Dendritic cell treated with granulocyte-macrophage colony-stimulating factor and Interleukin-4, amounts not matched to agents 40 ng/mL and 50 ng/mL, for 4 days (primary cell): ENCODE results near the gene CD300LG.
A peak's percentile ranks its signal among the peaks of the same experiment; 100 is the strongest.
"Not testable (repeated sequence)": the region's sequence is repeated elsewhere in the genome, so short reads cannot be mapped to it uniquely, and the experiment has no call there.

ENCODE experiments used
- H3K27ac Mint-ChIP-seq: one replicate; pipeline ENCODE4 v1.8.0; 2022; ENCODE audit warnings: mild to moderate bottlenecking, mixed read lengths
- H3K27me3 Mint-ChIP-seq: one replicate; pipeline ENCODE4 v1.8.0; 2022; ENCODE audit warnings: mild to moderate bottlenecking, mixed read lengths
- H3K36me3 Mint-ChIP-seq: one replicate; pipeline ENCODE4 v1.8.0; 2022; ENCODE audit warnings: low read depth, mixed read lengths
- H3K4me1 Mint-ChIP-seq: one replicate; pipeline ENCODE4 v1.8.0; 2022; ENCODE audit warnings: low read depth, mixed read lengths
- H3K4me3 Mint-ChIP-seq: one replicate; pipeline ENCODE4 v1.8.0; 2022; ENCODE audit warnings: mild to moderate bottlenecking, moderate library complexity, mixed read lengths
- H3K9me3 Mint-ChIP-seq: one replicate; pipeline ENCODE4 v1.8.0; 2022; ENCODE audit warnings: mixed read lengths
- intact Hi-C: fragments of 100-400 bp; cut with micrococcal nuclease; formaldehyde crosslinking; loops from one replicate; pipeline ENCODE4 v1.15.0; 2022

The CD300LG gene

DNA sequence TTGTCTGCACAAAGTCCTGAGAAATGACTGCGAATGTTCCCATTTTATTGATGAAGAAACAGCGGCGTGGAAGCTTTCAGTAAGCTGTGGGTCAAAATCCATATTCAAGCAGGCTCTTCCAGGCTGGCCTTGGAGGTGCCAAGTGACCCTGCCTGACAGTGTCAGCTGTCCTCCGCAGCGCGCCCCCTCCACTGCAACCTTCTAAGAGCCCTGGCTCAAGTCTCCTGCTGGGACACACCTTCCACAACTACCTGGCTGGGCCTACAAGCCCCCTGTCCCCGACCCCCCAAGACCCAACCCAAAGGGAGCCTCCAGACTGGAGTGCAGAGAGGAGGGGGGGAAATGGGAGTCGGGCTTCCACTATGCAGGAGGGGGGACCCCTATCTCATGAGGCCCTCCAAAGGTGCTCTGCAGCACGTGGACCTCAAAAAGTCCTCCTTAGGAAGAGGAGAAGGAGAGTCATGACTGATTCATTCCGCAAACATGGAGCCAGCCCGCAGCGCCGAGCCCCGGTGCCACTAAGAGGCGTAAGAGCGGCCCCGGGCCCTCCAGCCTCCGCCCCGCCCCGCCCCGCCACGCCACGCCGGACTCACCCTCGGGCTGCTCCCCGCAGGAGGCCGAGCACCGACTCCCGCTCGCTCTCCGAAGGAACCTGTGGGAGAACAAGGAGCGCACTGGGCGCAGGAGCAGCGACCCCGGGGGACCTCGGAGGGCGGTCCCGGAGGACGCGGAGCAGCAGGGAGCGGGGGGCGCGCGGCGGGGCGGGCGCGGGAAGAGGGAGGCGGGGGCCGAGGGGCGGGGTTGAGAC is 14.6 kb upstream of the CD300LG start:
- intact Hi-C loops: loop anchor here (5.0 kb wide), 1 partner anchor 55 kb away; the partner anchor contains the start of gene DUSP3
- Mint-ChIP-seq H3K27ac (peak overlapping the region; percentile 37), H3K4me1 (peaks cover 29% of the 10 kb centered on the region), H3K36me3 (peaks cover 22% of the 10 kb centered on the region), H3K4me3 (peak overlapping the region; percentile 68), H3K27me3 (peaks cover 32% of the 10 kb centered on the region), H3K9me3 (no peaks in the 10 kb centered on the region)

DNA sequence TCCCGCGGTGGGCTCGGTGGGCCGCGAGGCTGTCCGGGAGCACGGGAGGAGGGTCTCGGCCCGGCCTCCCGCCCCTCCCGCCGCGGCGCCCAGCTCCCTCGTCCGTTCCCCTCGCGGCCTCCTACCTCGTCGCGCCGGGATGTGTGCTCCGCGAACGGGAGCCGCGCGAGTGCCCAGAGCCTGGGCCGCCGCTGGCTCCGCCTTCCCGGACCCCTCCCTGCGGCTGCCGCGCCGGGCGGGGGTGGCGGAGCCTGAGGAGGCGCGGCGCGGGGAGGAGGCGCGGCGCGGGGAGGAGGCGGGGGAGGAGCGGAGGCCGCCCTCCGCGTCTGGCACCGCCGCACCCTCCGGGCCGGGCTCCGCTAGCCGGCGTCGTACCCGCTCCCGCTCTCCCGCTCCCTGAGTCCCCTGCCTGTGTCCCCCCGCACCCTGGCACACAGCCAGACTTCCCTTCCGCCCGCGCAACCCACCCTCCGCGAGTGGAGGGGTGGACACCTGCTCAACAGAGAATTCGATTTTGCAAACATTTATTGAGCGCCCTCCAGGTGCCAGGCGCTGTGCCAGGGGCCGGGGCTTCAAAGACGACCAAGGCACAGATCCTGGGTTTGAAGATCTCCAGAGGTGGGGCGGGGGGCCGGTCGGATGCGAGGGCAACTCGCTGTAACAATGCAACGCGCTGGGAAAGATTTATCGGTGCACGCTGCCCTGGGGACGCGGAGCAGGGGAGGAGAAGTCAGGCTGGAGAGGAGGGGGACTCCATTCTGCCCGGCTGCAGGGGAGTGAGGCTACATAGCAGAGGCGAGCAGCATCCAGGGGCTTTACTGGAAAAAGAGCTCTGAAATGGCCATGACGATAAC is 13.8 kb upstream of the CD300LG start, which contains the start of gene MPP3:
MPP3 (minus strand) TSS at position 171 of the 854 bp plus-strand sequence. CDS start 1,240 bp downstream, outside the sequence.
- H3K4me1 Mint-ChIP-seq: peaks cover 29% of the 10 kb centered on the region
- intact Hi-C loops: loop anchor here (5.0 kb wide), 1 partner anchor 56 kb away; the partner anchor contains the start of gene DUSP3
- peaks cover 34% of the 10 kb centered on the region for H3K27me3 Mint-ChIP-seq
- peak within 1 kb of the TSS; percentile 74 for H3K4me3 Mint-ChIP-seq
- H3K36me3 Mint-ChIP-seq: peaks cover 14% of the 10 kb centered on the region
- peak within 1 kb of the TSS; percentile 37 for H3K27ac Mint-ChIP-seq
- no peaks in the 10 kb centered on the region for H3K9me3 Mint-ChIP-seq

DNA sequence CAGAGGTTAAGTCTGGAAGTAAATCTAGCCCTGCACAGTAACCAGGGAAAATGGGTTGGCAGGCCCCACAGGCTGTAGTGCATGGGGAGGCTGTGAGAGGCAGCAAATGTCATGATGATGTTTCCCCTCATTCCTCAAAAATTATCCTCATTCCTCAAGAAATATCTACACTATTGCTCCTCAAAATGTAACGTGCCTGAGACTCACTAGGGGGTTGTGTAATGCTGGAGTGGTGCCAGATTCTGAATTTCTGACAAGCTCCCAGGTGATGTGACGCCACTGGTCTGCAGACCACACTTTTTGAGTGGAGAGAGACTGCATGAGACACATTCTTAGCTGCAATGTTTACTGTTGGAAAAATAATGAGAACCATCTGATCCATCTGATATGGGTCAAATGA is 12.9 kb upstream of the CD300LG start:
- peaks cover 11% of the 10 kb centered on the region for H3K36me3 Mint-ChIP-seq
- H3K4me3 Mint-ChIP-seq: no peak overlapping the region
- no peaks in the 10 kb centered on the region for H3K9me3 Mint-ChIP-seq
- peaks cover 29% of the 10 kb centered on the region for H3K4me1 Mint-ChIP-seq
- peaks cover 39% of the 10 kb centered on the region for H3K27me3 Mint-ChIP-seq
- intact Hi-C loops: loop anchor here (5.0 kb wide), 1 partner anchor 57 kb away; the partner anchor contains the start of gene DUSP3
- no peak overlapping the region for H3K27ac Mint-ChIP-seq

DNA sequence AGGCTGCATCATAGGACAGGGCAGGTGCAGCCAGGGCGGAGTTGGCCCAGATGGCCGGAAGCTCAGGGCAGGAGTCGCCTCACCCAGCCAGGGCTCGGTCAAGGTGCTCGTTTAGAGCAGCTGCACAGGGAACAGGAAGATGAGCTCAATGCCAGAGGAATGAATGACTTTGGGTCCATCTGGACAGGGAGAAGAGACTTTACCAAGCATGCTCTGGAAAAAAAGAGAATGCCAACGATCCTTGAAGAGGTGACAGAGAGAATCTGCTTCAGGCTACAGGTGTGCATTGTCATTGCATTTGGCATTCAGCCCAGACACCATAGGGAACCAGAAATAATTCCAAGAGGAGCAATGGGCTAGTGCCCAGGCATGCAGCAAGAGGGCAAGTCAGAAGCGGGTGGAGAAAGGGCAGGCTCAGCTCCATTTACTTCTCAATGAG is 7.3 kb upstream of the CD300LG start:
- H3K36me3 Mint-ChIP-seq: no peaks in the 10 kb centered on the region
- no peak overlapping the region for H3K27ac Mint-ChIP-seq
- intact Hi-C loops: no loop called here
- H3K4me3 Mint-ChIP-seq: no peak overlapping the region
- peaks cover 41% of the 10 kb centered on the region for H3K27me3 Mint-ChIP-seq
- no peaks in the 10 kb centered on the region for H3K9me3 Mint-ChIP-seq
- H3K4me1 Mint-ChIP-seq: peaks cover 10% of the 10 kb centered on the region

DNA sequence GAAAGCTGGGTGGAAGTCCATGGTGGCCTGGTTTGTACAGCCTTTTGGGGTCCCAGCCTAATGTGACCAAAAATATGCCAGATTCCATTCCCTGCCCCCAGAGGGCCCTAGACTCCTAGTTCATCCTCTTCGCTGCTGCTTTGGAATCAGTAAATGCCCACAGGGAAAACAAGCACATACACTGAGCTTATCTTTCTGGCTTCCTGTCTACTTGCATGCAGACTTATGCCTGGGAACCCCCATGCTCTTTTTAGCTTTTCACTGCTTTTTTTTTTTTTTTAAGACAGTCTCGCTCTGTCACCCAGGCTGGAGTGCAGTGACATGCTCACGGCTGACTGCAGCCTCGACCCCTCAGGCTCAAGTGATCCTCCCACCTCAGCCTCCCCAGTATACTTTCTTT is 6.2 kb upstream of the CD300LG start:
- intact Hi-C loops: no loop called here
- peaks cover 34% of the 10 kb centered on the region for H3K27me3 Mint-ChIP-seq
- no peak overlapping the region for H3K4me3 Mint-ChIP-seq
- H3K36me3 Mint-ChIP-seq: no peaks in the 10 kb centered on the region
- H3K4me1 Mint-ChIP-seq: peaks cover 13% of the 10 kb centered on the region
- H3K27ac Mint-ChIP-seq: no peak overlapping the region
- no peaks in the 10 kb centered on the region for H3K9me3 Mint-ChIP-seq

DNA sequence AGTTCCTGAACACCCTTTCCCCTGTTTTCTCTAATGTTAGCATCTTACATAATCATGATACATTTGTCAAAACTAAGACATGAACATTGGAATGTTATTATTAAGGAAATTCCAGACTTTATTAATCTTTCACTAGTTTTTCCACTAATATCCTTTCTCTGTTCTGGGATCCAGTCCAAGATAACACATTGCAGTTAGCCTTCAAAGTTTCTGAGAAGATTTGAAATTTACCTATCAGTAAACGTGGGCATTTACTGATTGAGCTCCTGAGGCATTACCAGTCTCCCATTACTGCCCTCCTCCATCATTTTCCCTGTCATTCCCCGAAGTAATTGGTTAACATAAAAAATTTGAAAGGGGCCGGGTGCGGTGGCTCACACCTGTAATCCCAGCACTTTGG is 5.7 kb upstream of the CD300LG start:
- Mint-ChIP-seq H3K4me1 (peaks cover 17% of the 10 kb centered on the region), H3K27ac (no peak overlapping the region), H3K4me3 (no peak overlapping the region), H3K9me3 (no peaks in the 10 kb centered on the region), H3K27me3 (peaks cover 33% of the 10 kb centered on the region), H3K36me3 (no peaks in the 10 kb centered on the region)
- intact Hi-C loops: no loop called here

DNA sequence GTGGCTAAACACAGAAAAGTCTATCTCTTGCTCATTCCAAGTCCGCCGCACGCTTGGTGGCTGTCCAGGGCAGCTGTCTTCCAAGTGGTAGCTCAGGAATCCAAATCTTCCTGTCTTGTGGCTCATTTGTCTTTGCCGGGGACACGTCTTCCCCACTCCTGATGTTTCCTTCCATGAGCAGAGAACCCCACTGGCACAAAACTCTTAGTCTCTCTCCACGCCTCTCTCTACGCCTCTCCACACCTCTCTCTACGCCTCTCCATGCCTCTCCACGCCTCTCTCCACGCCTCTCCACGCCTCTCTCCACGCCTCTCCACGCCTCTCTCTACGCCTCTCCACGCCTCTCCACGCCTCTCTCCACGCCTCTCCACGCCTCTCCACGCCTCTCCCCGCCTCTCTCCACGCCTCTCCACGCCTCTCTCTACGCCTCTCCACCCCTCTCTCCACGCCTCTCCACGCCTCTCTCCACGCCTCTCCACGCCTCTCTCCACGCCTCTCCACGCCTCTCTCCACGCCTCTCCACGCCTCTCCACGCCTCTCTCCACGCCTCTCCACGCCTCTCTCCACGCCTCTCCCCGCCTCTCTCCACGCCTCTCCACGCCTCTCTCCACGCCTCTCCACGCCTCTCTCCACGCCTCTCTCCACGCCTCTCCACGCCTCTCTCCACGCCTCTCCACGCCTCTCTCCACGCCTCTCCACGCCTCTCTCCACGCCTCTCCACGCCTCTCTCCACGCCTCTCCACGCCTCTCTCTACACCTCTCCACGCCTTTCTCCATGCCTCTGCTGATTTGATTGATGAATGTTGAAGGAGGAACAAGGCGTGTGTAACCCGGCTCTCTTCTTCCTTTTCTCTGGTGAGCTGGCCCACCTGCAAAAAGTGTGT is 4.6 kb upstream of the CD300LG start:
- H3K4me3 Mint-ChIP-seq, H3K9me3 Mint-ChIP-seq, H3K27ac Mint-ChIP-seq, H3K36me3 Mint-ChIP-seq, intact Hi-C loops: not testable (repeated sequence)
- H3K4me1 Mint-ChIP-seq: peaks cover 28% of the 10 kb centered on the region
- H3K27me3 Mint-ChIP-seq: peaks cover 33% of the 10 kb centered on the region

DNA sequence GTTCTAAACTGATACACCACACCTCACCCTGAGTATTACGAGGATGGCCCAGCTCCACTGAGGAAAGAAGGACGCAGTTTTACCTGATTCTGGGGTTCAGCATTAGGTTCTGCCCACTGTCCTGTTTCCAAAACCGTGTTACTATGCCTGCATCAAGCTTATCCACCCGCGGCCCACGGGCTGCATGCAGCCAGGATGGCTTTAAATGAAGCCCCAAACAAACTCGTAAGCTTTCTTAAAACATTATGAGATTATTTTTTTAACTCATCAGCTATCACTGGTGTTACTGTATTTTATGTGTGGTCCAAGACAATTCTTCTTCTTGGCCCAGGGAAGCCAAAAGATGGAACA is 4.0 kb upstream of the CD300LG start:
- Mint-ChIP-seq H3K36me3 (no peaks in the 10 kb centered on the region), H3K4me3 (no peak overlapping the region), H3K27me3 (peaks cover 37% of the 10 kb centered on the region), H3K9me3 (no peaks in the 10 kb centered on the region), H3K4me1 (peaks cover 33% of the 10 kb centered on the region), H3K27ac (no peak overlapping the region)
- intact Hi-C loops: no loop called here

DNA sequence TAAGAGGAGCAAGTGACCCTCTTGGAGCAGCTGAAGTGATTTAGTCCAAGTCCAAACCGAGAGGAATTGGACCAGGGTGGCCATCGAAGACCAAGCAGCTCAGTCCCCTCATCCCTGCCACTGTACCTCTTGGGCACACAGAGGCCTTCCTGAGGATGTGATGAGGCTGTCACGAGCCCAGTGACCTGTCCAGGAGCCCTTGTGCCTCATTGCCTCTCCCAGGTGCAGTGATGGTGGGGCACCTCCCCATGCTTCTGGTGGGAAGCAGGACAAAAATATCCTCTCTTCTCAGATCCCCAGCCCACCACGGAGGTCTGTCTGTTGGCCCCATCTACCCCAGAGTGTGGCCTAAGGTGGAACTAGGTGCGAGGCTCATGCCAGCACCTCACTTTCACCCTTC is 2.7 kb upstream of the CD300LG start:
- Mint-ChIP-seq H3K9me3 (no peaks in the 10 kb centered on the region), H3K27ac (no peak overlapping the region), H3K4me3 (no peak overlapping the region), H3K4me1 (peaks cover 41% of the 10 kb centered on the region), H3K36me3 (no peaks in the 10 kb centered on the region), H3K27me3 (peaks cover 40% of the 10 kb centered on the region)
- intact Hi-C loops: no loop called here

DNA sequence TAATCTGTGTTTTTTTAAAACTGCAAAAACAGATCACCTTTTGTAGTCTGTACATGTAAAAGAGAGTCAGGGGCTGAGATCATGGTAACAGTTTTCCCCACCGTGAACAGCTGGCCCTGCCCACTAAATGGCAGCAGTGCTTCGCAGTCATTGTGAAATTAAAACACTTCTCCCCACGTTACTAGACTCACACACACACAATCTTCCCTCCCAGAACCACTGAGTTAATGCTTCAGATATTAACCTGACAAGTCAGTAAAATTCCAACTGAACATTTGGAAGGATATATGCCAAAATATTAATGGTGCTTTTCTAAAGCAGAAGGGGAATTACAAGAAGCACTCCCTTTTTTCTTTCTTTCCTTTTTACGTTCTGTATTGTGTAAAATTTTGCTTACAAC is 1.2 kb upstream of the CD300LG start:
- intact Hi-C loops: loop anchor here (1.0 to 5.0 kb wide), 2 partner anchors 68 to 151 kb away; partner anchors contain the start of gene DUSP3
- no peaks in the 10 kb centered on the region for H3K36me3 Mint-ChIP-seq
- peaks cover 31% of the 10 kb centered on the region for H3K4me1 Mint-ChIP-seq
- no peaks in the 10 kb centered on the region for H3K9me3 Mint-ChIP-seq
- peak overlapping the region; percentile 15 for H3K27ac Mint-ChIP-seq
- H3K4me3 Mint-ChIP-seq: no peak overlapping the region
- peaks cover 32% of the 10 kb centered on the region for H3K27me3 Mint-ChIP-seq

DNA sequence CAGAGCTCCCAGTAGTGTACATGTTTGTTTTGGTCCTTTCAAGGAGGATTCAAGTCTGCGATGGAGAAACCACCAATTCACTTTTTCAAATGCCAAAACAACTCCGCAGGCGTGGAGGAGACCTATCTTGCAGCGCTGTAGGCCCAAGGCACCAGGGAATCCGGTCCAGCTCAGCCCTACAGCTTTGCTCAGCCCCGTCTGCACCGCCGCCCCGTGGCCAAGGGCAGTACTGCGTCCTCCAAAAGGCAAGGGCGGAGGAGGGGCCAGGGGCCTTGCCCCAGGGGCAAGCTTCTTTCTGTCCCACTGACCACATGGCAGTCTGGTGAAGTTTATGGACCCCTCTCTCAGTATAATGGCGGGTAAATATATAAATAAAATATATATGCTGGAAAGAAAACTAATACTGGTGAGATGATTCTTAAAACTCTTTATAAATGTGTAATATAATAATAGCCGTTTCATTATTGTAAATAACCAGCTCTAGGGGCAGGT is 709 bp upstream of the CD300LG start:
- Mint-ChIP-seq H3K4me1 (peaks cover 33% of the 10 kb centered on the region), H3K27ac (peak overlapping the region; percentile 37), H3K36me3 (no peaks in the 10 kb centered on the region), H3K27me3 (peaks cover 29% of the 10 kb centered on the region), H3K4me3 (no peak overlapping the region), H3K9me3 (no peaks in the 10 kb centered on the region)
- intact Hi-C loops: loop anchor here (1.0 to 5.0 kb wide), 2 partner anchors 69 to 152 kb away; partner anchors contain the start of gene DUSP3

DNA sequence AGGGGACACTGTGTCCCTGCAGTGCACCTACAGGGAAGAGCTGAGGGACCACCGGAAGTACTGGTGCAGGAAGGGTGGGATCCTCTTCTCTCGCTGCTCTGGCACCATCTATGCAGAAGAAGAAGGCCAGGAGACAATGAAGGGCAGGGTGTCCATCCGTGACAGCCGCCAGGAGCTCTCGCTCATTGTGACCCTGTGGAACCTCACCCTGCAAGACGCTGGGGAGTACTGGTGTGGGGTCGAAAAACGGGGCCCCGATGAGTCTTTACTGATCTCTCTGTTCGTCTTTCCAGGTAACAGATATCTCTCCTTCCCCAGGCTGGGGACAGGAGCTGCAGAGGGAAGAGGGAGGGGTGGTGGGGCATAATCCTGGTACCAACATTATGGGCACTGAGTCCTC is 1.6 kb downstream of the CD300LG start:
- no peak overlapping the region for H3K4me3 Mint-ChIP-seq
- intact Hi-C loops: loop anchor here (5.0 kb wide), 1 partner anchor 71 kb away; the partner anchor contains the start of gene DUSP3
- peaks cover 42% of the 10 kb centered on the region for H3K4me1 Mint-ChIP-seq
- H3K9me3 Mint-ChIP-seq: no peaks in the 10 kb centered on the region
- H3K36me3 Mint-ChIP-seq: no peaks in the 10 kb centered on the region
- no peak overlapping the region for H3K27ac Mint-ChIP-seq
- peaks cover 38% of the 10 kb centered on the region for H3K27me3 Mint-ChIP-seq

DNA sequence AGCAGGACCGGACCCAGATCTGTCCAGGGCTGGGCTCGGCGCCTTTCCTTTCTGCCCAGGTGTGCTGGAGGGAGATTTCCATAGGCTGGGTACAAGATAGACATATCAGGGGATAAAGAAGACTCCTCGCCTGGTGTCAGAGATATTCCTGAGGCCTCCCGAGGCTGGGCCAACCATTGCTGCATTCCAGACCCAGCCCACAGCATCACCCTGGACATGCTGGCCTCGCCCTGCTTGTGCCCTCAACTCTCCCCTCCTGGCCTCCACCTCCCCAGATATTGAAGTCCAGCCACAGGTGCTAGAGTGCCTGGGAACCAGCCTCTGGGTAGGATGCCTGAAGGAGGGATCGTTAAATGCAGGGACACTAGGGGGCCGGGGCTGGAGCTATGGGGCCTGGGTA is 2.1 kb downstream of the CD300LG start:
- Mint-ChIP-seq H3K27me3 (peaks cover 42% of the 10 kb centered on the region), H3K4me3 (no peak overlapping the region), H3K9me3 (no peaks in the 10 kb centered on the region), H3K4me1 (peaks cover 42% of the 10 kb centered on the region), H3K36me3 (no peaks in the 10 kb centered on the region), H3K27ac (no peak overlapping the region)
- intact Hi-C loops: loop anchor here (5.0 kb wide), 1 partner anchor 72 kb away; the partner anchor contains the start of gene DUSP3
